Keratinocyte (primary cell): ENCODE data around the gene TNS1.

Source experiments
- EZH2 ChIP-seq: IDR thresholded peaks from one replicate; pipeline ENCODE4 v1.6.1; 2012; ENCODE audit warnings: inconsistent platforms, mild to moderate bottlenecking, low read length, moderate library complexity
- TF ChIP-seq, protein P1 (sequence below), 3 experiments: IDR thresholded peaks in 1 of 3; conservative IDR thresholded peaks in 1 of 3; optimal IDR thresholded peaks in 1 of 3; 2 replicates in 2 of 3; 3 replicates in 1 of 3; pipeline versions ENCODE3 to v1.5.1; 2011; ENCODE audit warnings: low read length in 3 of 3, mild to moderate bottlenecking in 3 of 3, moderate library complexity in 2 of 3, control low read depth in 1 of 3, inconsistent platforms in 1 of 3; ENCODE audit not compliant: insufficient read depth in 2 of 3; ENCODE audit errors: extremely low read depth in 1 of 3

DNA sequence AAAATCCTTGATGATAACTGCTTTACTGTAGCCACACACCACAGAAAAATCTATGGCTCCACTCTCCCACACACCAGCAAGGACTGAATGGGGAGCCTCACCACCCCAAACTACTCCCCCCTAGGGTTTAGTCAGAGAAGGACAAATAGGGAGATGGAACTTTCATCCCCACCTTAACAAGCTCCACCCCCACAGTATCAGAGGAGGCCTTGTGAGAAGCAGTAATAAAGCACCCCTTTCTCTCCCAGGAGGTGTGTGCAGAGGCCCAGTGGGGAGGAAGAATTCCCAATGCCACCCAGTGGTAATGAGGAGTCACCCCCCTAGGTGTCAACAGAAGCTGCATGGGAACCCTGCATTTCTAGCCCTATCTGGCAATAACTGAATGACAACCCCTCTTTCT is 224.9 kb downstream of the TNS1 start:
- TF ChIP-seq, protein P1, sequence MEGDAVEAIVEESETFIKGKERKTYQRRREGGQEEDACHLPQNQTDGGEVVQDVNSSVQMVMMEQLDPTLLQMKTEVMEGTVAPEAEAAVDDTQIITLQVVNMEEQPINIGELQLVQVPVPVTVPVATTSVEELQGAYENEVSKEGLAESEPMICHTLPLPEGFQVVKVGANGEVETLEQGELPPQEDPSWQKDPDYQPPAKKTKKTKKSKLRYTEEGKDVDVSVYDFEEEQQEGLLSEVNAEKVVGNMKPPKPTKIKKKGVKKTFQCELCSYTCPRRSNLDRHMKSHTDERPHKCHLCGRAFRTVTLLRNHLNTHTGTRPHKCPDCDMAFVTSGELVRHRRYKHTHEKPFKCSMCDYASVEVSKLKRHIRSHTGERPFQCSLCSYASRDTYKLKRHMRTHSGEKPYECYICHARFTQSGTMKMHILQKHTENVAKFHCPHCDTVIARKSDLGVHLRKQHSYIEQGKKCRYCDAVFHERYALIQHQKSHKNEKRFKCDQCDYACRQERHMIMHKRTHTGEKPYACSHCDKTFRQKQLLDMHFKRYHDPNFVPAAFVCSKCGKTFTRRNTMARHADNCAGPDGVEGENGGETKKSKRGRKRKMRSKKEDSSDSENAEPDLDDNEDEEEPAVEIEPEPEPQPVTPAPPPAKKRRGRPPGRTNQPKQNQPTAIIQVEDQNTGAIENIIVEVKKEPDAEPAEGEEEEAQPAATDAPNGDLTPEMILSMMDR (optimal IDR thresholded peaks at IDR 0.05 in 1 of 3, IDR thresholded peaks at IDR 0.05 in 1 of 3, conservative IDR thresholded peaks at IDR 0.05 in 1 of 3; ENCODE audit: extremely low read depth in 1 of 3, insufficient read depth in 2 of 3, low read length in 3 of 3) = no peak
- no peak for TF ChIP-seq EZH2
